Kidney (tissue), 14 donors: Measurements from ENCODE around the gene PTCD3. TPM values are rescaled to one million over a fixed set of nuclear protein-coding genes. Genes with fewer than 3 reads are reported as not detected.

ENCODE experiments used
- DNase-seq, 5 donors: peaks; one replicate each; pipeline ENCODE4 v3.0.0-alpha.2; 2013 to 2020
- FAIRE-seq: peaks from 2 replicates; lab custom pipeline; 2012; peaks lifted over from hg19 to GRCh38; lab: Jason Lieb, UNC
- H3K27ac ChIP-seq, 2 donors: one replicate each; pipeline ENCODE4 v1.7.0; 2013; ENCODE audit warnings: low read depth in 2 of 2, low read length in 2 of 2, inconsistent platforms in 1 of 2
- H3K27me3 ChIP-seq: one replicate; pipeline ENCODE4 v1.7.1; 2013; ENCODE audit warnings: low read length, inconsistent platforms; ENCODE audit not compliant: control insufficient read depth, insufficient read depth
- H3K36me3 ChIP-seq, 3 donors: one replicate each; pipeline versions ENCODE4 v1.7.0 to v1.7.1; 2013; ENCODE audit warnings: low read length in 3 of 3, control low read depth in 1 of 3, inconsistent platforms in 1 of 3; ENCODE audit not compliant: insufficient read depth in 3 of 3, control insufficient read depth in 2 of 3
- H3K4me1 ChIP-seq, 3 donors: one replicate each; pipeline versions ENCODE4 v1.7.0 to v1.7.1; 2013; ENCODE audit warnings: low read length in 3 of 3, inconsistent platforms in 1 of 3, low read depth in 1 of 3; ENCODE audit not compliant: control insufficient read depth in 2 of 3, insufficient read depth in 2 of 3
- H3K4me3 ChIP-seq, 3 donors: one replicate each; pipeline versions ENCODE4 v1.7.0 to v1.8.1; 2013; ENCODE audit warnings: low read length in 3 of 3, control low read depth in 1 of 3, inconsistent platforms in 1 of 3
- H3K9ac ChIP-seq, 3 donors: one replicate each; pipeline versions ENCODE4 v1.7.0 to v1.7.1; 2013; ENCODE audit warnings: low read length in 3 of 3, control low read depth in 1 of 3, inconsistent platforms in 1 of 3
- H3K9me3 ChIP-seq, 3 donors: one replicate each; pipeline versions ENCODE4 v1.7.0 to v1.7.1; 2013; ENCODE audit warnings: low read length in 3 of 3, control low read depth in 1 of 3, inconsistent platforms in 1 of 3; ENCODE audit not compliant: control insufficient read depth in 2 of 3, insufficient read depth in 1 of 3
- intact Hi-C: fragments of 100-400 bp; cut with DNase I; formaldehyde crosslinking; loops from one replicate; pipeline ENCODE4 v1.11.1; 2022
- polyA plus RNA-seq: library from polyadenylated mRNA; stranded (reverse); fragments of 350-450 nt; fragmentation: Illumina TruSeq; extraction: RNeasy Lipid Tissue Mini Kit (QIAGEN cat#74804); gene quantifications from one replicate; pipeline ENCODE4 v1.2.3, GENCODE V29; 2014; ENCODE audit warnings: low read depth, low replicate concordance; ENCODE audit not compliant: insufficient read depth
- total RNA-seq: library from RNA; stranded (reverse); fragmentation: NEBNext Ultra II Directional; extraction: Animal tissue kit (Norgen Biotek cat#: 25700); gene quantifications from one replicate; pipeline ENCODE4 v1.2.1, GENCODE V29; 2021
- TF ChIP-seq, protein P1 (sequence below): IDR thresholded peaks from 3 replicates; pipeline ENCODE4 v1.5.1; 2012; ENCODE audit warnings: mild to moderate bottlenecking, moderate library complexity, borderline replicate concordance; ENCODE audit not compliant: insufficient read depth; ENCODE audit errors: extremely low read depth
- donor health status: control.
- donor health status: control.
- donor health status: control.
- donor health status: control.
- donor health status: control.
- donor health status: DM: yes; HTN: yes; CAD: no.
- donor health status: Normal renal cell carcinoma (clear cell type).

Gene PTCD3
- total and polyA plus RNA-seq, 2 donors from 2014 or later, result 34.1 to 78.9 TPM

DNA sequence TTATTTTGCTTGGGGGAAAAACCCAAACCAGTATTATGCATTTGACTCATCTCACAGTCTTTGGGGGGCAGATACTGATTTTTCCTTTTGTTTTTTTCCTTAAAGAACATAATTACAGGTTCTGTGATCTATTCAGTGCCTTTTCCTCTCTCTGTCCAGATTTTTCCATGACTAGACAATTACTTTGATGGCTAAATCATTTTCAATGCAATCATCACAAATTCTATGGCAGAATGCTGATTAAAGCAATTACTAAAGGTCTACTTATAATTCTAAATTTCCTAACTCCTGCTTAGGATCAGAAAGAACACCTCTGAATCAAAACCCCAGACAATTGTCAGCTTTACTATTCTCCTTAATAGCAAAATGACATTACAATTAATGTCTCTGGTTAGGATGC lies 39.1 kb upstream of the PTCD3 start:
- no peaks in the 10 kb centered on the region for H3K27me3 ChIP-seq
- DNase-seq (no peak), FAIRE-seq (no peak)
- H3K9me3 ChIP-seq, result no peaks in the 10 kb centered on the region
- peaks cover 0 to 3% (median 2%) of the 10 kb centered on the region in 3 donors for H3K4me1 ChIP-seq
- no peak overlapping the region for H3K9ac ChIP-seq
- peaks cover 14 to 31% (median 19%) of the 10 kb centered on the region in 3 donors for H3K36me3 ChIP-seq
- no peak overlapping the region for H3K27ac ChIP-seq
- intact Hi-C loops, result no loop called here
- no peak overlapping the region for H3K4me3 ChIP-seq
- TF ChIP-seq, protein P1, sequence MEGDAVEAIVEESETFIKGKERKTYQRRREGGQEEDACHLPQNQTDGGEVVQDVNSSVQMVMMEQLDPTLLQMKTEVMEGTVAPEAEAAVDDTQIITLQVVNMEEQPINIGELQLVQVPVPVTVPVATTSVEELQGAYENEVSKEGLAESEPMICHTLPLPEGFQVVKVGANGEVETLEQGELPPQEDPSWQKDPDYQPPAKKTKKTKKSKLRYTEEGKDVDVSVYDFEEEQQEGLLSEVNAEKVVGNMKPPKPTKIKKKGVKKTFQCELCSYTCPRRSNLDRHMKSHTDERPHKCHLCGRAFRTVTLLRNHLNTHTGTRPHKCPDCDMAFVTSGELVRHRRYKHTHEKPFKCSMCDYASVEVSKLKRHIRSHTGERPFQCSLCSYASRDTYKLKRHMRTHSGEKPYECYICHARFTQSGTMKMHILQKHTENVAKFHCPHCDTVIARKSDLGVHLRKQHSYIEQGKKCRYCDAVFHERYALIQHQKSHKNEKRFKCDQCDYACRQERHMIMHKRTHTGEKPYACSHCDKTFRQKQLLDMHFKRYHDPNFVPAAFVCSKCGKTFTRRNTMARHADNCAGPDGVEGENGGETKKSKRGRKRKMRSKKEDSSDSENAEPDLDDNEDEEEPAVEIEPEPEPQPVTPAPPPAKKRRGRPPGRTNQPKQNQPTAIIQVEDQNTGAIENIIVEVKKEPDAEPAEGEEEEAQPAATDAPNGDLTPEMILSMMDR, result no peak

DNA sequence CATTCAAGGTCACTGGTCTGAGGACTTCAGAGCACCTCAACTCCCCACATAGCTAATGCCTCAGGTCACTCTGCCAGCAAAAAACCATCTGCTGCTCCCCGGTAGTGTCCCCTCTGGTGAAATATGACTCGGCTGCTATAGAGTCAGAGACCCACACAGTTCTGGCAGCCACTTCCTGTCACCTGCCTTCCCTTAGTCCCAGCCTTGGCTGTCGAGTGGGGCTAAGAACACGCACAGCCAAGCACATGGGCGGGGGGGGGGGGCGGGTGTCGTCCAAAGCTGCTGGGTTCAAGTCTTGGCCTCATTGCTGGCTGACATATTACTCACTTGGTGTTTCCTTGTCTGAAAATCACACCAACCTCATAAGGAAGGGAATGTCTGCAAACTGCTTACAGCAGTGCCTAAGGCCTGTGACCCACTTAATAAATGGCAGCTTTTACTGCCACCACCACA lies 37.9 kb upstream of the PTCD3 start:
- Histone ChIP-seq H3K36me3 (peaks cover 14 to 31% (median 19%) of the 10 kb centered on the region in 3 donors), H3K4me1 (peaks cover 0 to 13% (median 12%) of the 10 kb centered on the region in 3 donors), H3K4me3 (no peak overlapping the region), H3K27ac (no peak overlapping the region), H3K9ac (no peak overlapping the region), H3K9me3 (no peaks in the 10 kb centered on the region), H3K27me3 (no peaks in the 10 kb centered on the region)
- intact Hi-C loops, result no loop called here
- TF ChIP-seq, protein P1, result no peak
- FAIRE-seq, result no peak
- no peak for DNase-seq

DNA sequence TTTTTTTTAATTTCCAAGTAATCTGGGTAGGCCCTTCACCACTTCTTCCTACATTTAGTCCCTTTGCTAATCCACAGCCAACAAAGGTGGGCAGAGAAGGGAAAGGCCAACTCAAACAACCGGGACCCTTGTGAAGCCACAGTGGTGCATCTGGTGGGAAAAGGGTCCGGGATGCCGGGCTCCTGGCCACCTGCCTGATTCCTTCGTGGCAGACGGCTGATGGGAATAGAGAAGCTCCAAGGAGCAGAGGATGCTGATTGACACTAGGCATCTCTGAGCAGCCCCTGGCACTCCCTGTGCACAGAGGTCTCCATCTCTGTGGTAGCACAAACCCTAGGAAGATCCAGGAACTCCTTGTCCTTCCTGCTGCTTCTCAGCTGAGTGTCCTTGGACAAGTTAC lies 37.4 kb upstream of the PTCD3 start:
- H3K9ac ChIP-seq, result no peak overlapping the region
- no peak overlapping the region for H3K27ac ChIP-seq
- H3K4me3 ChIP-seq, result no peak overlapping the region
- peaks cover 0 to 17% (median 13%) of the 10 kb centered on the region in 3 donors for H3K4me1 ChIP-seq
- TF ChIP-seq, protein P1, result no peak
- no peaks in the 10 kb centered on the region for H3K27me3 ChIP-seq
- peaks cover 14 to 33% (median 19%) of the 10 kb centered on the region in 3 donors for H3K36me3 ChIP-seq
- DNase-seq, result no peak
- H3K9me3 ChIP-seq, result no peaks in the 10 kb centered on the region
- FAIRE-seq, result no peak
- intact Hi-C loops, result no loop called here
